ENCODE measurements around the gene SCAMP5.

SCAMP5 gene

DNA sequence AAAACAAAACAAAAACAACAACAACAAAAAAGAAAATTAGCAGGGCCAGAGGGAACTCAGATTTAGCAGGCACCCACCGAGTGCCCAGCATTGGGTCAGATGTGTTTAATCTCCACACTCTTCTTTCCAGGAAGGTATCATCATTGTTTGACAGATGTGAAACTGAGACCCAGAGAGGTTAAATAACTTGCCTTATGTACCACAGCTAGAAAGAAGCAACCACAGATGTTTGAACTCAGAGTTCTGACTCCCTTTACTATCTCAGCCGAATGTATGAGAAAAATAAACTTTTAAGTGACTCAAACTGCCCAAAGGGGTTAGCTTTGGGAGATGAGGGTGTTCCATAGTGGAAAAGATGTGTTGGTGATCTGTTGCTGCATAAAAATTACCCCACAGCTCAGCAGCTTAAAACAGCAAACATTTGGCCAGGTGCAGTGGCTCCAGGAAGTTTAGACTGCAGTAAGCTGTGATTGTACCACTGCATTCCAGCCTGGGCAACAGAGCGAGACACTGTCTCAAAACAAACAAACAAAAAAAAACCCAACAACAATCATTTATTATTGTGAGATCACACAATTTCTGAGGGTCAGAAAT, 34.3 kb upstream of the SCAMP5 start:
- TF ChIP-seq GATA3 (IDR thresholded peaks at IDR 0.05; ENCODE audit: low read depth, low read length) (no peak), GATA2 (IDR thresholded peaks at IDR 0.05; ENCODE audit: low read depth, low read length) (no peak)

DNA sequence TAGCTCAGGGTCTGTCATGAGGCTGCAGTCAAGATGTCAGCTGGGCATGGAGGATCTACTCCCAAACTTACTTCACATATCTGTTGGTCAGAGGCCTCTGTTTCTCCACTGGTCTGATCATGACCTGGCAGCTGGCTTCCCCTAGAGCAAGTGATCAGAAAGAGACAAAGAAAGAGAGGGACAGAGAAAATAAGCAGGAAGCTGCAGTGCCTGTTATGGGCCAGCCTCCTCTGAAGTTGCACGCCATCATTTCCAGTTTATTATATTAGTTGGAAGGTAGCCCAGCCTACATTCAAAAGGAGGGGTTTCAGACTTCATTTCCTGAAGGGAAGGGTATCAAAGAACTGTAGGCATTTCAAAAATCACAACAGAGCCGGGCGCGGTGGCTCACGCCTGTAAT, 33.7 kb upstream of the SCAMP5 start:
- no peak for TF ChIP-seq GATA3 (IDR thresholded peaks at IDR 0.05; ENCODE audit: low read depth, low read length)
- no peak for TF ChIP-seq GATA2 (IDR thresholded peaks at IDR 0.05; ENCODE audit: low read depth, low read length)

GRCh38 chr15:74962219-74962618, 33.1 kb upstream of the SCAMP5 start:
- no peak for TF ChIP-seq GATA2 (IDR thresholded peaks at IDR 0.05; ENCODE audit: low read depth, low read length)
- TF ChIP-seq GATA3 (IDR thresholded peaks at IDR 0.05; ENCODE audit: low read depth, low read length), result no peak

- no peak for TF ChIP-seq GATA2 (IDR thresholded peaks at IDR 0.05; ENCODE audit: low read depth, low read length)
- TF ChIP-seq GATA3 (IDR thresholded peaks at IDR 0.05; ENCODE audit: low read depth, low read length), result no peak
These were observed 32.7 kb upstream of the SCAMP5 start for GRCh38 chr15:74962671-74963070.

- TF ChIP-seq GATA2 (IDR thresholded peaks at IDR 0.05; ENCODE audit: low read depth, low read length) (no peak), GATA3 (IDR thresholded peaks at IDR 0.05; ENCODE audit: low read depth, low read length) (no peak)
These were observed 32.1 kb upstream of the SCAMP5 start for GRCh38 chr15:74963213-74963612.

- TF ChIP-seq GATA3 (IDR thresholded peaks at IDR 0.05; ENCODE audit: low read depth, low read length) (no peak), GATA2 (IDR thresholded peaks at IDR 0.05; ENCODE audit: low read depth, low read length) (no peak)
These were observed 30.6 kb upstream of the SCAMP5 start for GRCh38 chr15:74964794-74965193.

GRCh38 chr15:74967670-74968069, 27.7 kb upstream of the SCAMP5 start:
- TF ChIP-seq GATA3 (IDR thresholded peaks at IDR 0.05; ENCODE audit: low read depth, low read length), result no peak

GRCh38 chr15:74976159-74976558, 19.2 kb upstream of the SCAMP5 start:
- TF ChIP-seq GATA3 (IDR thresholded peaks at IDR 0.05; ENCODE audit: low read depth, low read length), result no peak
- TF ChIP-seq GATA2 (IDR thresholded peaks at IDR 0.05; ENCODE audit: low read depth, low read length), result no peak

DNA sequence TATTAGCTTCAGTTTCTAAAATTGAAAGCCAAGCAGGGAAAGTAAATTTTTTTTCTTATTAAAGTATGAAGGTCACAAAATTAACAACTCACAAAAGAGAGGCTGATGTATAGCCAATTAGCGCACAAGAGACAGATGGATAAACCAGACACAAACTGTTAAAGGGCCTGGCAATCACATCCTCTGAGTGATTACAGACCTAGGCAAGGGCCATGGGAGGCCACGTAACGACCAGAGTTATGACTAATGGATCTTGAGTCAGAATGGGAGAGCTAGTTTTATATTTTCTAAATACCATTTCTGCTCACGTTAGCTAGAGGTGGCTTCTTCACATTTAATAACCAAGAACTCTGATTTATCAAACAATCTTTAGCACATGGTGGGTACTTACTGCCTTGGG, 17.8 kb upstream of the SCAMP5 start:
- TF ChIP-seq GATA3 (IDR thresholded peaks at IDR 0.05; ENCODE audit: low read depth, low read length), result no peak
- no peak for TF ChIP-seq GATA2 (IDR thresholded peaks at IDR 0.05; ENCODE audit: low read depth, low read length)

GRCh38 chr15:74978077-74978476, 17.3 kb upstream of the SCAMP5 start:
- no peak for TF ChIP-seq GATA2 (IDR thresholded peaks at IDR 0.05; ENCODE audit: low read depth, low read length)

- TF ChIP-seq GATA3 (IDR thresholded peaks at IDR 0.05; ENCODE audit: low read depth, low read length) (no peak), GATA2 (IDR thresholded peaks at IDR 0.05; ENCODE audit: low read depth, low read length) (no peak)
These were observed 16.9 kb upstream of the SCAMP5 start for GRCh38 chr15:74978503-74978902.

DNA sequence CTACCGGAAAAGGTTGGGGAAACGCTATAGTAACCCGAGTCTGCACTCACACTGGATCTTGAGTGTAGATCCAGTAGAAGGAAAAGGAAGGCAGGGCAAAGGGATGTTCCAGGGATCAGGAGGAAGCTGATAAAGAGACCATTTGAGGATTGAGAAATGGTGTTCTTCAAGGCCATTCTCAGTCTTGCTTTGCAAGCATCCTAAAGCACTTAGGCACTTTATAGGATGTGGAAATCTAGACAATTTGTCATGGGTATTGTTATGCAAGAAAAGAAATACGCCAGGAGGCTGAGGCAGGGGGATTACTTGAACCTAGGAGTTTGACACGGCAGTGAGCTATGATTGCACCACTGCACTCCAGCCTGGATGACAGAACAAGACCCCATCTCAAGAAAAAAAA, 13.2 kb upstream of the SCAMP5 start:
- TF ChIP-seq GATA3 (IDR thresholded peaks at IDR 0.05; ENCODE audit: low read depth, low read length) (no peak), GATA2 (IDR thresholded peaks at IDR 0.05; ENCODE audit: low read depth, low read length) (no peak)

DNA sequence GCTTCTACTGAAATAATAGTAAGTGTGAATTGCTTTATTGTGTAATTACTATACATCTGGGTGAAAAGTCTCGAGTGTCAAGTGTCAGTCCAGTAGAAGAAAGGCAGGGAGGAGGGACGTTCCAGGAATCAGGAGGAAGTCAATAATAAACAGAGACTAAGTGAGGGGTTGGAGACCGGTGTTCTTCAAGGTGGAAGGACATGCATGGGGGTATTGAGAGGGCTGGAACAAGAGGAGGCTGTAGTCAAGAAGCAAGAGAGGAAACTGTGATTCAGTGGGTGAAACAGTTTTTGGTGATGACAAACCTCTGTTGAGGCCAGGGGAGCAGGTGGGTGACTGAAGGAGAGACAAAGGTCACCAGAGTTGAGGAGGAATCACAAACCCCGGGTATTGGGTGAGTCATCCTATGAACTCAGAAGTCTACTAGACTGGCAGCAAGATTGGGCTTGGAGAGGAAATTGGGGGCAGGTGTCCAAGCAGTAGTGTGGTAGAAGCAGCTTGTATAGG, 11.6 kb upstream of the SCAMP5 start:
- no peak for TF ChIP-seq GATA3 (IDR thresholded peaks at IDR 0.05; ENCODE audit: low read depth, low read length)
- TF ChIP-seq GATA2 (IDR thresholded peaks at IDR 0.05; ENCODE audit: low read depth, low read length), result no peak

GRCh38 chr15:74988007-74988800, 7.2 kb upstream of the SCAMP5 start:
- TF ChIP-seq GATA3 (IDR thresholded peaks at IDR 0.05; ENCODE audit: low read depth, low read length) (no peak), GATA2 (IDR thresholded peaks at IDR 0.05; ENCODE audit: low read depth, low read length) (no peak)

DNA sequence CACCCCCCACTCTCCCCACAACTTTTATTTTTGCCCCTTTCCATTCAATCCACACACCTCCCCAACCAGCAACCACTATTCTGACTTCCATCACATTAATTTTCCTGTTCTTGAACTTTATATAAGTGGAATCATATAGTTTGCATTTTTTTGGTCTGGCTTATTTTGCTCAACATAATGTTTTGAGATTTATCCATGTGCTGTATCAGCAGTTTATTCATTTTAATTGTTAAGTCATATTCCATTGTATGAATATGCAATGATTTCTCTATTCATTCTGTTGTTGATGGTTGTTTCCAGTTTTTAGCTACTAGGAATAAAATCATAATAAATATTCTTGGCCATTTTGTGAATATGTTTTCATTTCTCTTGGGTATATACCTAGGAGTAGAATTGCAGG, 5.8 kb upstream of the SCAMP5 start:
- TF ChIP-seq GATA2 (IDR thresholded peaks at IDR 0.05; ENCODE audit: low read depth, low read length) (no peak), GATA3 (IDR thresholded peaks at IDR 0.05; ENCODE audit: low read depth, low read length) (no peak)
